Measurements from ENCODE around the gene TADA3.

GRCh38 chr3:9780458-9780812 is 11.8 kb downstream of the TADA3 start:
- TF ChIP-seq FOS (IDR thresholded peaks at IDR 0.05; ENCODE audit: borderline replicate concordance, insufficient read depth, low read length) (no peak), CTCF (IDR thresholded peaks at IDR 0.05; ENCODE audit: extremely low read depth in 1 of 2, insufficient read depth in 1 of 2, low read depth in 1 of 2, low read length in 2 of 2) (no peak)
